Hematopoietic multipotent progenitor cell treated with erythropoietin and hydrocortisone succinate and interleukin-3 and kit ligand, for 4 days (in vitro differentiated cells): ENCODE data around the gene HSPA8.

Experiments
- DNase-seq: peaks from one replicate; pipeline ENCODE4 v3.0.0-alpha.2; 2015

The HSPA8 gene

GRCh38 chr11:123046473-123047259 lies 15.3 kb downstream of the HSPA8 start:
- peak; percentile 20 for DNase-seq

GRCh38 chr11:123045101-123045500 lies 16.8 kb downstream of the HSPA8 start:
- DNase-seq: no peak

- no peak for DNase-seq
Observed at GRCh38 chr11:123041185-123041584, 20.8 kb downstream of the HSPA8 start.

DNA sequence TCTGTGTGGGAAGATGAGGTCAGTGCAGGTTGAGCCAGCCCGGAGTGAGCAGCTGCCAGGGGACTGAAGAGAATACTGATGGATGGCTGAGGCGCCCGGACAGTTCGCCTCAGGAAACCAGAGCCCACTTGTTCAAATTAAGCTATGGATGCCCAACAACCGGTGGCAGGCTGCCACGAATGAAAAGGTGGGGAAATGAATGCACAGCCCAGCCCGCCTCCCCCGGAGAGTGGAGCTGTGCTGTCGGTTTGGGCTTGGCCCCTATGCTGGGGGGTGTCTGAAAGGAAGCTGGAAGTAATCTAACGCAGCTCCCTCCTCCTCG lies 21.9 kb downstream of the HSPA8 start:
- no peak for DNase-seq

- DNase-seq: no peak
Observed at GRCh38 chr11:123035831-123036230, 26.1 kb downstream of the HSPA8 start.

GRCh38 chr11:123034597-123034996 lies 27.3 kb downstream of the HSPA8 start:
- DNase-seq: peak; percentile 87

DNA sequence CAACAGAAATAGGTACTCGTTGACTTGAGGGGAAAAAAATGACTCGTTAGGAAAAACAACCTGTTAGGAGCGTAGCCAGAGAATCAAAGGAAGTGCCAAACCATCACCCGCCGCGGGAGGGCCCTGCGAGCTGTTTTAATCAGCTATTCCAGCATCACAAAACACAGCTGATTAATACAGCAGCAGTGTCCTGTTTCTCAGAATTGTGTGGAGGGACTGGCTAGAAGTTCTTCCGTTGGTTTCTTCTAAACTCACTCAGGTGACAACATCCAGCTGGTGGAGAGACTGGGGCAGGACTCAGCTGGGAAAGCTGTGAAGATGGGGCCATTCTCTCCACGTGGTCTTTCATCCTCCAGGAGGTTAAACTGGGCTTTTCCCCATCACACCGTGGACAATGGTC lies 28.0 kb downstream of the HSPA8 start:
- peak; percentile 39 for DNase-seq

DNA sequence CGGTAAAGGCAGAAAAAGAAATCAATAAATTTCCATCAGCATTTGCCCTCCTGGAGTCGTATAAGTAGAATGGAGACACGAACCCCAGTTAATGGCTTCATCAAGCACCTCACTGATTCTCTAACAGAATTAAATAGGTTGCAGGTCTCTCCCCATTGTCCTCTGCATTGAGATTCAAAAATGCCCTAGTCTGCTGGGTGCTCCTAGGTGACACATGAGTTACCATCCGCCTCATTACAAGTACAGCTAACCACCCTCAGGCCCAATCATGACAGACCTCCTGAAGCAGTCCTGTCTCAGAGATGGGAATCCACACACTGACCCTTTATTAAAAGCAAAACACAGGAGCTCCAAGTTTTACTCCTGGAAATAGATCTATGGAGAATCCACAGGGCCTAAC lies 31.4 kb downstream of the HSPA8 start:
- DNase-seq: no peak

- peak; percentile 90 for DNase-seq
Observed at GRCh38 chr11:123020968-123021367, 41.0 kb downstream of the HSPA8 start.

GRCh38 chr11:123018702-123019101 lies 43.2 kb downstream of the HSPA8 start:
- no peak for DNase-seq

DNA sequence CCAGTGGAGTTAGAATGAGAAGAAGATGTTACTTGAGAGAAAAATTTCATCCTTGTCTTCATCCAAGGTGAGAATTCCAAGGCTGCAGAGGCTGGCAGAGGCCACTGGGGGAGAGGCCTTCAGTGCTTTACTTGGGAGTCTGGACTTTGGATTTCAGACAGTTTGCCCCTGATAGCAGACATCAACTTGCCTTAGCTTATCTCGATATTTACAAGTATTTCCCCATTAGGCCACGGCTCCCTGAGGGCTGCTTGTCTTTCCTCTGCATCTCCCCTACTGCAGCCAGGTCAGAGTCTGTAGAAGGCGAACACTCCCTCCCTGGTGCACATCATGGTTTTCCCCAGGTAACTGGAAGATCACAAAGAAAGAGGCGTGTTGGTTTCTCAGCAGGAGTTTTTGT lies 50.4 kb downstream of the HSPA8 start:
- DNase-seq: no peak
